ENCODE data around the gene MYL12B.
"Not testable (repeated sequence)": the region's sequence is repeated elsewhere in the genome, so short reads cannot be mapped to it uniquely, and the experiment has no call there.

The MYL12B gene

GRCh38 chr18:3305354-3305762 is 43.4 kb downstream of the MYL12B start:
- no peak for DNase-seq

- DNase-seq: no peak
Measured at GRCh38 chr18:3305933-3306332, 44.0 kb downstream of the MYL12B start.

- DNase-seq: no peak
Measured at GRCh38 chr18:3306391-3306790, 44.5 kb downstream of the MYL12B start.

GRCh38 chr18:3313685-3314084 is 51.8 kb downstream of the MYL12B start:
- no peak for DNase-seq

- DNase-seq: not testable (repeated sequence)
Measured at GRCh38 chr18:3315344-3315743, 53.4 kb downstream of the MYL12B start.

GRCh38 chr18:3319399-3319798 is 57.5 kb downstream of the MYL12B start:
- DNase-seq: no peak

- DNase-seq: no peak
Measured at GRCh38 chr18:3319894-3320454, 58.0 kb downstream of the MYL12B start.

- no peak for DNase-seq
Measured at GRCh38 chr18:3321133-3321812, 59.3 kb downstream of the MYL12B start.

GRCh38 chr18:3323900-3324299 is 62.0 kb downstream of the MYL12B start:
- no peak for DNase-seq
